ENCODE measurements around the gene VSTM4. TPM values are rescaled to one million over a fixed set of nuclear protein-coding genes. Genes with fewer than 3 reads are reported as not detected.

Gene VSTM4
- total and polyA plus RNA-seq, 9 of the 15 experiments (the other 6 are each of a cell fraction or from before 2014, with no cell fraction given): 1.0 to 7.9 (median 3.0) TPM

GRCh38 chr10:48968036-48968435, 147.3 kb downstream of the VSTM4 start:
- no peaks in the 10 kb centered on the region for H3K79me2 ChIP-seq (ENCODE audit: control insufficient read depth, insufficient read depth, low read length)
- 0% methylated on average over 3 of the region's 3 CpGs for WGBS (ENCODE audit: insufficient coverage, low coverage, missing lambda C conversion rate)
- no peak overlapping the region for H3K9ac ChIP-seq (ENCODE audit: insufficient read depth in 1 of 2, low read depth in 2 of 2, low read length in 2 of 2)
- no peaks in the 10 kb centered on the region for H3K4me1 ChIP-seq (replicated peaks in 1 of 2; ENCODE audit: control insufficient read depth in 2 of 2, insufficient read depth in 2 of 2, low read length in 2 of 2)
- no peaks in the 10 kb centered on the region for H4K20me1 ChIP-seq (replicated peaks; ENCODE audit: control insufficient read depth, insufficient read depth, low read length)
- H3K27me3 ChIP-seq (ENCODE audit: control insufficient read depth in 2 of 2, insufficient read depth in 2 of 2, low read length in 2 of 2): peaks cover 4 to 26% of the 10 kb centered on the region in 2 experiments
- POLR2A ChIA-PET: interaction anchor here (0.6 kb wide), 1 partner anchor 11 kb away, joined by 3 read pairs; no protein-coding TSS in a partner anchor
- ATAC-seq: no peak
- CTCF ChIA-PET (ENCODE audit: low intra/inter-chr PET ratio): no interaction called here
- no peak for DNase-seq (ENCODE audit: extremely low read depth in 1 of 4, low spot score in 3 of 4)
- H3K4me2 ChIP-seq (ENCODE audit: insufficient read depth, low read length): no peak overlapping the region
- no peaks in the 10 kb centered on the region for H3K9me3 ChIP-seq (replicated peaks; ENCODE audit: control insufficient read depth, insufficient read depth, low read depth, low read length)
- TF ChIP-seq KAT7 (CRISPR knock-in tag; IDR thresholded peaks at IDR 0.05; ENCODE audit: borderline replicate concordance): no peak
- TF ChIP-seq ZNF589 (CRISPR knock-in tag; IDR thresholded peaks at IDR 0.05; ENCODE audit: low read depth): no peak
- TF ChIP-seq BCOR (IDR thresholded peaks at IDR 0.05): no peak
- TF ChIP-seq RBM14 (IDR thresholded peaks at IDR 0.05; ENCODE audit: borderline replicate concordance, insufficient read depth, low read depth, low read length): no peak
- TF ChIP-seq SMAD3 (CRISPR knock-in tag; conservative IDR thresholded peaks at IDR 0.05): no peak
- TF ChIP-seq, protein P1, sequence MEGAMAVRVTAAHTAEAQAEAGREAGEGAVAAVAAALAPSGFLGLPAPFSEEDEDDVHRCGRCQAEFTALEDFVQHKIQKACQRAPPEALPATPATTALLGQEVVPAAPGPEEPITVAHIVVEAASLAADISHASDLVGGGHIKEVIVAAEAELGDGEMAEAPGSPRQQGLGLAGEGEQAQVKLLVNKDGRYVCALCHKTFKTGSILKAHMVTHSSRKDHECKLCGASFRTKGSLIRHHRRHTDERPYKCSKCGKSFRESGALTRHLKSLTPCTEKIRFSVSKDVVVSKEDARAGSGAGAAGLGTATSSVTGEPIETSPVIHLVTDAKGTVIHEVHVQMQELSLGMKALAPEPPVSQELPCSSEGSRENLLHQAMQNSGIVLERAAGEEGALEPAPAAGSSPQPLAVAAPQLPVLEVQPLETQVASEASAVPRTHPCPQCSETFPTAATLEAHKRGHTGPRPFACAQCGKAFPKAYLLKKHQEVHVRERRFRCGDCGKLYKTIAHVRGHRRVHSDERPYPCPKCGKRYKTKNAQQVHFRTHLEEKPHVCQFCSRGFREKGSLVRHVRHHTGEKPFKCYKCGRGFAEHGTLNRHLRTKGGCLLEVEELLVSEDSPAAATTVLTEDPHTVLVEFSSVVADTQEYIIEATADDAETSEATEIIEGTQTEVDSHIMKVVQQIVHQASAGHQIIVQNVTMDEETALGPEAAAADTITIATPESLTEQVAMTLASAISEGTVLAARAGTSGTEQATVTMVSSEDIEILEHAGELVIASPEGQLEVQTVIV (CRISPR knock-in tag; IDR thresholded peaks at IDR 0.05; ENCODE audit: borderline replicate concordance): no peak
- TF ChIP-seq, protein P2, sequence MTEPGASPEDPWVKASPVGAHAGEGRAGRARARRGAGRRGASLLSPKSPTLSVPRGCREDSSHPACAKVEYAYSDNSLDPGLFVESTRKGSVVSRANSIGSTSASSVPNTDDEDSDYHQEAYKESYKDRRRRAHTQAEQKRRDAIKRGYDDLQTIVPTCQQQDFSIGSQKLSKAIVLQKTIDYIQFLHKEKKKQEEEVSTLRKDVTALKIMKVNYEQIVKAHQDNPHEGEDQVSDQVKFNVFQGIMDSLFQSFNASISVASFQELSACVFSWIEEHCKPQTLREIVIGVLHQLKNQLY (CRISPR knock-in tag; conservative IDR thresholded peaks at IDR 0.05): no peak
- TF ChIP-seq ZFP1 (CRISPR knock-in tag; IDR thresholded peaks at IDR 0.05): no peak
- no peak for TF ChIP-seq PRPF4 (IDR thresholded peaks at IDR 0.05; ENCODE audit: insufficient read depth, low read depth, low read length, poor library complexity, severe bottlenecking)
- no peak for TF ChIP-seq TFE3 (CRISPR knock-in tag; IDR thresholded peaks at IDR 0.05)
- no peak for TF ChIP-seq NFIC (IDR thresholded peaks at IDR 0.05)
- TF ChIP-seq STAT5A (IDR thresholded peaks at IDR 0.05; ENCODE audit: borderline replicate concordance, low read length): no peak
- TF ChIP-seq, protein P3, sequence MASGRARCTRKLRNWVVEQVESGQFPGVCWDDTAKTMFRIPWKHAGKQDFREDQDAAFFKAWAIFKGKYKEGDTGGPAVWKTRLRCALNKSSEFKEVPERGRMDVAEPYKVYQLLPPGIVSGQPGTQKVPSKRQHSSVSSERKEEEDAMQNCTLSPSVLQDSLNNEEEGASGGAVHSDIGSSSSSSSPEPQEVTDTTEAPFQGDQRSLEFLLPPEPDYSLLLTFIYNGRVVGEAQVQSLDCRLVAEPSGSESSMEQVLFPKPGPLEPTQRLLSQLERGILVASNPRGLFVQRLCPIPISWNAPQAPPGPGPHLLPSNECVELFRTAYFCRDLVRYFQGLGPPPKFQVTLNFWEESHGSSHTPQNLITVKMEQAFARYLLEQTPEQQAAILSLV (tag; IDR thresholded peaks at IDR 0.05): no peak
- intact Hi-C loops (cut with micrococcal nuclease): no loop called here
- no peak overlapping the region for H2AFZ ChIP-seq (ENCODE audit: low read depth, low read length)
- no peak overlapping the region for H3K27ac ChIP-seq (ENCODE audit: extremely low read depth, low read depth, low read length)
- H3K9me1 ChIP-seq (ENCODE audit: control insufficient read depth, insufficient read depth, low read length): no peaks in the 10 kb centered on the region
- H3K4me3 ChIP-seq: no peak overlapping the region
- FAIRE-seq: no peak
- BruUV-seq (replicated peaks): no TSS peak
- in situ Hi-C loops (cut with MboI): no loop called here
- no peaks in the 10 kb centered on the region for H3K36me3 ChIP-seq (ENCODE audit: control insufficient read depth, insufficient read depth, low read length)
